ENCODE measurements around the gene SFT2D1.

SFT2D1 gene

DNA sequence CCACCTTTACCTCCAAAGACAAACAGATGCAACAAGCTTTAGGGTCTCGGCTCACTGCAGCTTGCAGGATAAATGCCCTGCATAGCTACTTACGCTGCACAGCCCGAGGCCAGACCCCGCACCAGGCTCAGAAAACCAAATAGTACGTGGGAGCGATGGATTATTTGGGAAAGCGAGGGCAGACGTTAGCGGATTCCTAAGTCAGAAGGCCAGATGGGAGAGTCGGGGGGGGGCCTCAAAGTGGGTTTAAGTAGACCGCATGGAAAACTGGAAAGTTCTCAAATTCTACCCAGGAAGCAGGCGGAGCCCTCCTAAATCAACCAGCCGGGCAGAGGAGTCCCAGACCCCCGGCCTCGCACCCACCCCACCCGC is 382 bp downstream of the SFT2D1 start:
- Histone ChIP-seq H3F3A (ENCODE audit: insufficient read depth, low read length) (peaks cover 6% of the 10 kb centered on the region; the same call in 1 of the 2 replicates), H3K4me3 (ENCODE audit: low read length) (peak overlapping the region; percentile 87), H2AFZ (ENCODE audit: low read length) (no peak overlapping the region; the same call in 1 of the 2 replicates), H3K36me3 (replicated peaks; ENCODE audit: insufficient read depth, low read length) (no peaks in the 10 kb centered on the region), H4K20me1 (ENCODE audit: insufficient read depth, low read length) (no peaks in the 10 kb centered on the region), H3K4me1 (ENCODE audit: low read length) (no peaks in the 10 kb centered on the region), H3K9me3 (replicated peaks; ENCODE audit: insufficient read depth, low read length) (no peaks in the 10 kb centered on the region), H3K4me2 (ENCODE audit: low read depth, low read length) (peak overlapping the region; percentile 78), H3K27ac (ENCODE audit: low read length) (peak overlapping the region; percentile 85; the same call in 1 of the 2 replicates), H3K27me3 (replicated peaks; ENCODE audit: insufficient read depth, low read length) (no peaks in the 10 kb centered on the region), H3K9me2 (replicated peaks; ENCODE audit: insufficient read depth, low read length) (no peaks in the 10 kb centered on the region), H3K79me2 (ENCODE audit: low read length) (peaks cover 51% of the 10 kb centered on the region), H3K9ac (ENCODE audit: low read length) (peak overlapping the region; percentile 97)
- no peak for TF ChIP-seq EZH2phosphoT487 (IDR thresholded peaks at IDR 0.05; ENCODE audit: low read length)
- TF ChIP-seq, protein P1, sequence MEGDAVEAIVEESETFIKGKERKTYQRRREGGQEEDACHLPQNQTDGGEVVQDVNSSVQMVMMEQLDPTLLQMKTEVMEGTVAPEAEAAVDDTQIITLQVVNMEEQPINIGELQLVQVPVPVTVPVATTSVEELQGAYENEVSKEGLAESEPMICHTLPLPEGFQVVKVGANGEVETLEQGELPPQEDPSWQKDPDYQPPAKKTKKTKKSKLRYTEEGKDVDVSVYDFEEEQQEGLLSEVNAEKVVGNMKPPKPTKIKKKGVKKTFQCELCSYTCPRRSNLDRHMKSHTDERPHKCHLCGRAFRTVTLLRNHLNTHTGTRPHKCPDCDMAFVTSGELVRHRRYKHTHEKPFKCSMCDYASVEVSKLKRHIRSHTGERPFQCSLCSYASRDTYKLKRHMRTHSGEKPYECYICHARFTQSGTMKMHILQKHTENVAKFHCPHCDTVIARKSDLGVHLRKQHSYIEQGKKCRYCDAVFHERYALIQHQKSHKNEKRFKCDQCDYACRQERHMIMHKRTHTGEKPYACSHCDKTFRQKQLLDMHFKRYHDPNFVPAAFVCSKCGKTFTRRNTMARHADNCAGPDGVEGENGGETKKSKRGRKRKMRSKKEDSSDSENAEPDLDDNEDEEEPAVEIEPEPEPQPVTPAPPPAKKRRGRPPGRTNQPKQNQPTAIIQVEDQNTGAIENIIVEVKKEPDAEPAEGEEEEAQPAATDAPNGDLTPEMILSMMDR (IDR thresholded peaks at IDR 0.05; ENCODE audit: low read length): no peak
- TF ChIP-seq EZH2 (optimal IDR thresholded peaks at IDR 0.05; ENCODE audit: low read depth, low read length): no peak
- no peak for DNase-seq

DNA sequence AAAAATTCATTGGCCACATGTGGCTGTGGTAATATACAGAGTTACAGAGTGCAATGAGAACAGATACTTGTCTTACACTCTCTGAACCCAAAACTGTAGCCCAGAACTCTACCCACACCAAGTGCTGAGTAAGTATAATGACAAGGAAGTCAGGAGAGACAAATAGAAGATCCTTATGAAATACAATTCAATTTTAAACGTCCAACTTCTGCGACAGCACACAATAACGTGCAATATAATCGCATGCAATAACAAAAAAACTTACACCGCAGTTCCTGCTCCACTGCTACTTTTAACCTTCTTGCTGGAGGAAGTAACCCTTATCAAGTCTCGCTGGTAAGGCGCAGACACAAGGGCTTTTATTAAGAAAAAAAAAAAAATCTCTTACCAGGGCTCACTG is 881 bp downstream of the SFT2D1 start:
- no peaks in the 10 kb centered on the region for H4K20me1 ChIP-seq (ENCODE audit: insufficient read depth, low read length)
- H3K27me3 ChIP-seq (replicated peaks; ENCODE audit: insufficient read depth, low read length): no peaks in the 10 kb centered on the region
- no peaks in the 10 kb centered on the region for H3K4me1 ChIP-seq (ENCODE audit: low read length)
- peak overlapping the region; percentile 97; the same call in 1 of the 2 replicates for H3K9ac ChIP-seq (ENCODE audit: low read length)
- TF ChIP-seq EZH2phosphoT487 (IDR thresholded peaks at IDR 0.05; ENCODE audit: low read length) (no peak), EZH2 (optimal IDR thresholded peaks at IDR 0.05; ENCODE audit: low read depth, low read length) (no peak)
- TF ChIP-seq, protein P1 (IDR thresholded peaks at IDR 0.05; ENCODE audit: low read length): no peak
- H3K4me3 ChIP-seq (ENCODE audit: low read length): peak overlapping the region; percentile 87
- H3K27ac ChIP-seq (ENCODE audit: low read length): no peak overlapping the region
- H3F3A ChIP-seq (ENCODE audit: insufficient read depth, low read length): peaks cover 6% of the 10 kb centered on the region; the same call in 1 of the 2 replicates
- DNase-seq: no peak
- peak overlapping the region; percentile 78 for H3K4me2 ChIP-seq (ENCODE audit: low read depth, low read length)
- no peaks in the 10 kb centered on the region for H3K36me3 ChIP-seq (replicated peaks; ENCODE audit: insufficient read depth, low read length)
- H2AFZ ChIP-seq (ENCODE audit: low read length): no peak overlapping the region
- no peaks in the 10 kb centered on the region for H3K9me2 ChIP-seq (replicated peaks; ENCODE audit: insufficient read depth, low read length)
- peaks cover 54% of the 10 kb centered on the region for H3K79me2 ChIP-seq (ENCODE audit: low read length)
- no peaks in the 10 kb centered on the region for H3K9me3 ChIP-seq (replicated peaks; ENCODE audit: insufficient read depth, low read length)

DNA sequence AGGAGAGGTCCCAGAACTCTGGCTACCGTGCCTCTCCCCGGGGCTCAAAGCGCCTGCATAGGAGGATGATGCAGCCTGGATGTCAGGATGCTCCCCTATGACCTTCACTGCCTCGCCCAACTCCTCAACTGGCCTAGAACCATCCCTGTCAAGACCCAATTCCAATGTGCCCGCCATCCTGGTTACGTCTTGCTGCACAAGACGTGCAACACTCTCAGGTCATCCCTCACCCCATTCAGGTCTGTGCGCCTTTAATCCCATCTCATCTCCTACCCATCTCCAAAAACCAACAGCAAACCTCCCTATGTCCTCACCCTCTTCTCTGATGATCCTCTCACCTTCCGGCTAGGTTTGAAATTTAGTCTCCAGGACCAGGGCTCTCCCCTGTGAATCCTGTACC is 3.5 kb downstream of the SFT2D1 start:
- H3F3A ChIP-seq (ENCODE audit: insufficient read depth, low read length): peaks cover 8% of the 10 kb centered on the region; the same call in 1 of the 2 replicates
- H3K36me3 ChIP-seq (replicated peaks; ENCODE audit: insufficient read depth, low read length): no peaks in the 10 kb centered on the region
- DNase-seq: no peak
- H3K4me2 ChIP-seq (ENCODE audit: low read depth, low read length): no peak overlapping the region
- no peaks in the 10 kb centered on the region for H3K9me3 ChIP-seq (replicated peaks; ENCODE audit: insufficient read depth, low read length)
- TF ChIP-seq, protein P1 (IDR thresholded peaks at IDR 0.05; ENCODE audit: low read length): no peak
- TF ChIP-seq EZH2 (optimal IDR thresholded peaks at IDR 0.05; ENCODE audit: low read depth, low read length) (no peak), EZH2phosphoT487 (IDR thresholded peaks at IDR 0.05; ENCODE audit: low read length) (no peak)
- H2AFZ ChIP-seq (ENCODE audit: low read length): no peak overlapping the region
- no peaks in the 10 kb centered on the region for H3K9me2 ChIP-seq (replicated peaks; ENCODE audit: insufficient read depth, low read length)
- peaks cover 9% of the 10 kb centered on the region; the same call in 1 of the 2 replicates for H3K4me1 ChIP-seq (ENCODE audit: low read length)
- no peak overlapping the region for H3K9ac ChIP-seq (ENCODE audit: low read length)
- no peaks in the 10 kb centered on the region for H4K20me1 ChIP-seq (ENCODE audit: insufficient read depth, low read length)
- peaks cover 55% of the 10 kb centered on the region for H3K79me2 ChIP-seq (ENCODE audit: low read length)
- no peak overlapping the region for H3K4me3 ChIP-seq (ENCODE audit: low read length)
- H3K27me3 ChIP-seq (replicated peaks; ENCODE audit: insufficient read depth, low read length): no peaks in the 10 kb centered on the region
- H3K27ac ChIP-seq (ENCODE audit: low read length): no peak overlapping the region
